AG04450 (cell line): Measurements from ENCODE around the gene PPP1R26. TPM values are rescaled to one million over a fixed set of nuclear protein-coding genes. Genes with fewer than 3 reads are reported as not detected.
"Not testable (repeated sequence)": the region's sequence is repeated elsewhere in the genome, so short reads cannot be mapped to it uniquely, and the experiment has no call there.

Experiments used
- CTCF ChIA-PET: fragments of 300-600, 350-600 bp; formaldehyde crosslinking; extraction: SDS; loops from one replicate; lab custom pipeline; 2022; ENCODE audit warnings: antibody characterized with exemption, inconsistent platforms; lab: Charles Lee
- POLR2A ChIA-PET: fragments of 350-600 bp; formaldehyde crosslinking; extraction: SDS; loops from one replicate; lab custom pipeline; 2021; ENCODE audit warnings: antibody characterized with exemption, inconsistent platforms; lab: Yijun Ruan, JAX
- DNase-seq: peaks from one replicate; pipeline ENCODE4 v3.0.0-alpha.2; 2011; ENCODE audit warnings: low read depth, low spot score
- H3K27ac ChIP-seq: one replicate; pipeline ENCODE4 v1.5.1; 2012; ENCODE audit warnings: low read depth, low read length, control low read depth
- H3K27me3 ChIP-seq: one replicate; pipeline ENCODE4 v1.6.0; 2012; ENCODE audit warnings: low read length; ENCODE audit not compliant: control insufficient read depth, insufficient read depth
- H3K4me3 ChIP-seq: 2 replicates; pipeline ENCODE4 v1.5.1; 2011; ENCODE audit warnings: mild to moderate bottlenecking, low read depth, low read length, control low read depth
- H3K9me3 ChIP-seq: 2 replicates; pipeline ENCODE4 v1.5.1; 2012; ENCODE audit warnings: low read length; ENCODE audit not compliant: control insufficient read depth, insufficient read depth
- polyA plus RNA-seq: library from polyadenylated mRNA; depleted of rRNA; stranded (reverse); fragments of >200 nt; gene quantifications from 2 replicates; pipeline ENCODE4 v1.2.3, GENCODE V29; 2011
- TF ChIP-seq, protein P1 (sequence below): IDR thresholded peaks from 2 replicates; pipeline ENCODE4 v1.5.1; 2011; ENCODE audit warnings: low read depth, low read length, control low read depth, inconsistent platforms

PPP1R26 gene
- polyA plus RNA-seq, 1 experiment: 3.3 TPM

DNA sequence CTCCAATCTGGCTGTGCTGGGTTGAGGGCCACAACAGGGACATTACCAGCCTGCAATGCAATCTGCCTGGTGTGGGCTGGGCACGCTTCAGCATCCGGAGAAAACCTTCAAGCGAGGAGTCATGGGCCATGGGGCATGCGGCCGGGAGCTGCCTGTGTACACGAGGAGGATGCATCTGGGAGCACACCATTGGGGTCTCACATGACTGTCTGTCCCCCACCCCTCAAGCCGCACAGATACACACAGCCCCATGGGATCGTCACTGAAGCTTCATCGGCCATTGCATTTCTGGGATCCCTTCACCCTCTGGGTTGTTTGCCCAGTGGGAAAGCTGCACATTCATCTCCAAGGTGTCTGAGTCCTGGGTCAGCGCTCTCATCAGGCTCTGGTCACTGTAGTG is 51.5 kb downstream of the PPP1R26 start:
- TF ChIP-seq, protein P1, sequence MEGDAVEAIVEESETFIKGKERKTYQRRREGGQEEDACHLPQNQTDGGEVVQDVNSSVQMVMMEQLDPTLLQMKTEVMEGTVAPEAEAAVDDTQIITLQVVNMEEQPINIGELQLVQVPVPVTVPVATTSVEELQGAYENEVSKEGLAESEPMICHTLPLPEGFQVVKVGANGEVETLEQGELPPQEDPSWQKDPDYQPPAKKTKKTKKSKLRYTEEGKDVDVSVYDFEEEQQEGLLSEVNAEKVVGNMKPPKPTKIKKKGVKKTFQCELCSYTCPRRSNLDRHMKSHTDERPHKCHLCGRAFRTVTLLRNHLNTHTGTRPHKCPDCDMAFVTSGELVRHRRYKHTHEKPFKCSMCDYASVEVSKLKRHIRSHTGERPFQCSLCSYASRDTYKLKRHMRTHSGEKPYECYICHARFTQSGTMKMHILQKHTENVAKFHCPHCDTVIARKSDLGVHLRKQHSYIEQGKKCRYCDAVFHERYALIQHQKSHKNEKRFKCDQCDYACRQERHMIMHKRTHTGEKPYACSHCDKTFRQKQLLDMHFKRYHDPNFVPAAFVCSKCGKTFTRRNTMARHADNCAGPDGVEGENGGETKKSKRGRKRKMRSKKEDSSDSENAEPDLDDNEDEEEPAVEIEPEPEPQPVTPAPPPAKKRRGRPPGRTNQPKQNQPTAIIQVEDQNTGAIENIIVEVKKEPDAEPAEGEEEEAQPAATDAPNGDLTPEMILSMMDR: no peak
- H3K4me3 ChIP-seq: no peak overlapping the region
- H3K27ac ChIP-seq: no peak overlapping the region
- DNase-seq: no peak
- POLR2A ChIA-PET: no interaction called here
- H3K27me3 ChIP-seq: peaks cover 4% of the 10 kb centered on the region
- CTCF ChIA-PET: interaction anchor here (0.6 kb wide), 1 partner anchor 12 kb away, joined by 3 read pairs; no protein-coding TSS in a partner anchor
- no peaks in the 10 kb centered on the region; the same call in 1 of the 2 replicates for H3K9me3 ChIP-seq

DNA sequence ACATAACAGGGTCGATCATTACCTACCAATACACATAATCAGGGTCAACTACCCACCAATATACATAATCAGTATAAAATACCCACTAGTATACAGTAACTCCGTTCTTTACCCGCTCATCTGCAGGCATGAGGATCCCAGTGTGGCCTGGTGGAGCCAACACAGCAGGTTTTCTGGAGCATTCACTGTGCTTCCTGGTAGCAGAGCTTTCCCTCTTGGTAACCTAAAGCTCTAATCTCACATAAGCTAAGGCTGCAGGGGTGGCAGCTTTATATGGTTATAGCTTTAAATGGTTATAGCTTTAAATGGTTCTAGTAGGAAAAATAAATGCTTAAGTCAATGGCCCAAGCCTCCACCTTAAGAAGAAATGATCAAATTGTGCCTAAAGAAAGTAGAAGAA is 53.5 kb downstream of the PPP1R26 start:
- Histone ChIP-seq H3K4me3 (no peak overlapping the region), H3K9me3 (no peaks in the 10 kb centered on the region), H3K27ac (no peak overlapping the region), H3K27me3 (peaks cover 4% of the 10 kb centered on the region)
- CTCF ChIA-PET: no interaction called here
- DNase-seq: no peak
- TF ChIP-seq, protein P1: no peak
- POLR2A ChIA-PET: no interaction called here

DNA sequence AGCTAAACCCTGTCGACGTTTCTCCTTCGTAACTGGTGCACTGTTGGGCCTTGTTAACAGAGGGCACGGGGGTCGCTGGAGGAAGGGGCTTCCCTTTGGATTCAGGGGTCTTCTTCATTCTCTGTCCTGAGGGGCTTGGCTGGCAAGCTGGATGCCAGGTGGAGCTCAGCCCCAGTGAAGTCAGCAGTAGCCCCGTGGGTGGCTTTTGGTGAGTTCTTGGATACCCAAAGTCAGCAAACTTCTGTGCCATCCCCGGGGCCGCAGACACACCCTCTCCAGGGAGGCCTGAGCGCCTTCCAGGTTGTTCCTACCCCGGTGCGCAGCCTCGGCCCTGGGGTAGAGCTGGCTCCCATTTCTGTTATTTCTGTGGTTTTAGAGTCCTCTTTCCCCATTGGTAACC is 54.1 kb downstream of the PPP1R26 start:
- Histone ChIP-seq H3K9me3 (no peaks in the 10 kb centered on the region), H3K27me3 (peaks cover 4% of the 10 kb centered on the region), H3K27ac (no peak overlapping the region), H3K4me3 (no peak overlapping the region)
- ChIA-PET POLR2A (no interaction called here), CTCF (no interaction called here)
- no peak for DNase-seq
- TF ChIP-seq, protein P1: no peak

DNA sequence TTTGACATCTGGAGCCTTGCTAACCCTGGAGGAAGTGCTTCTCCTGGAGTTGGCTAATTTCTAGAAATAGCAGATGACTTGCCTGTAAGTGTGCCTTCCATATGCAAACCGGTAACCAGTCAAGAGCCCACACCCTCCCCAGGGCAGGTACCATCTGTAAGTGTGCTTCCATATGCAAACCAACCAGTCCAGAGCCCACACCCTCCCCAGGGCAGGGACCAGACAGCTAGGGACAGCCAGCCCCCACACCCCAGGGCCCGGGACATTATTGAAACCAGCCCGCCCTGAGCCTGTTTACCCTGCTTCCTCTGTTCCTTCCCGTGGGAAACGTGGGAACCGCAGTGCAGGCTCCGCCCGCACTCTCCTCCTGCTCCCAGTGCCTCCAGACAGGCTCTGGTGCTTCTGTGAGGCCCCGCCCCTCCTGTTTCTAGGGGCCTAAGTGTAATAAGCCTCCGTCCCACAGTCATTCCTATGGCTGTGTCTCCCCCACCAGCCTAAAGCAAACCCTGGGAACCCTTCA is 54.7 kb downstream of the PPP1R26 start:
- H3K27me3 ChIP-seq, POLR2A ChIA-PET, H3K9me3 ChIP-seq, H3K27ac ChIP-seq, H3K4me3 ChIP-seq, CTCF ChIA-PET, DNase-seq: not testable (repeated sequence)

DNA sequence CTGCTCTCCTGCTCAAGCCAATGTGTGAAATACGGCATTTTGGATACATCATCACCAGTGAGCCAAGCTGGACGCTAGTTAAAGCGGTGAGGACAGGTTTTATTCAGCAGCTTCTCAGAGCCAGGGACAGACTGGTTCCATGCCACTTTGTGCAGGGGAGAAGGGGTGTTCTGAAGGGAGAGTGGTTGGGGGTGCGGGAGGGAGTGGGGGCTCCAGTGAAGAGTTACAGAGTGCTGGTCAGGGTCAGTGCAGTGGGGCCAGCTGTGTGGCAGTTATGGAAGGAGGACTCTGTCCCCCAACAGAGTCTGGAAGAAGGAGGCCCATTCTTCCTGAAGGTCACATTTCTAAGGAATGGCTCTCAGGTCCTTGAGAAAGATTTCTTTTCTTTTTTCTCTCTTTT is 55.2 kb downstream of the PPP1R26 start:
- CTCF ChIA-PET, H3K27ac ChIP-seq, DNase-seq, H3K4me3 ChIP-seq, H3K27me3 ChIP-seq, POLR2A ChIA-PET, H3K9me3 ChIP-seq: not testable (repeated sequence)

DNA sequence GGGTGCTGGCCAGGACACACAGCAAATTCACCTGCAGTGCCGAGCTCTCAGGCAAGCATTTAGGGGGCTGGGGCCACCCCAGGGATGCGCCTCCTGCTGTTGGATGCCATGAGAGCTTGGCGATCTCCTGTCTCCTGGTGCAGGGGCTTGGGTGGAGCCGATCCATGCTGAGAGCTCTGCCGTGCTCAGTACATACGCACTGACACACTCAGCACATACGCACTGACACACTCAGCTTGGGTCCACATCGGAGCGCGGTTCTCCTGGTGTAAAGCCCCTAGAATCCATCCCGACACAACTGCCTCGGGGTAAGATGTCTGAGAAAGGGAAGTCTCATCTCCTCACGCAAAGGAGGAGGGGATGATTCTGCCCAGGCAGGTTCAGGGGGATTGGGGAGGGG is 56.0 kb downstream of the PPP1R26 start:
- POLR2A ChIA-PET, H3K4me3 ChIP-seq, H3K27me3 ChIP-seq, DNase-seq, H3K27ac ChIP-seq, H3K9me3 ChIP-seq: not testable (repeated sequence)
- CTCF ChIA-PET: interaction anchor here (0.6 kb wide), 1 partner anchor 67 kb away, joined by 5 read pairs; no protein-coding TSS in a partner anchor
